Esophagus mucosa (tissue), 1 donor: ENCODE measurements around the gene MSRB1. TPM values are rescaled to one million over a fixed set of nuclear protein-coding genes. Genes with fewer than 3 reads are reported as not detected.
"Not testable (repeated sequence)": the region's sequence is repeated elsewhere in the genome, so short reads cannot be mapped to it uniquely, and the experiment has no call there.

Experiments used
- ATAC-seq: fragments of 200-7000 bp; cut with Tn5 transposase; one replicate; pipeline ENCODE4 v1.9.1; 2020
- total RNA-seq: library from RNA; stranded (reverse); gene quantifications from one replicate; pipeline ENCODE4 v1.2.4, GENCODE V29; 2023
- donor health status: DM: yes; HTN: yes; CAD: no.

The MSRB1 gene
- total RNA-seq, 1 donor from 2014 or later = 44.0 TPM

DNA sequence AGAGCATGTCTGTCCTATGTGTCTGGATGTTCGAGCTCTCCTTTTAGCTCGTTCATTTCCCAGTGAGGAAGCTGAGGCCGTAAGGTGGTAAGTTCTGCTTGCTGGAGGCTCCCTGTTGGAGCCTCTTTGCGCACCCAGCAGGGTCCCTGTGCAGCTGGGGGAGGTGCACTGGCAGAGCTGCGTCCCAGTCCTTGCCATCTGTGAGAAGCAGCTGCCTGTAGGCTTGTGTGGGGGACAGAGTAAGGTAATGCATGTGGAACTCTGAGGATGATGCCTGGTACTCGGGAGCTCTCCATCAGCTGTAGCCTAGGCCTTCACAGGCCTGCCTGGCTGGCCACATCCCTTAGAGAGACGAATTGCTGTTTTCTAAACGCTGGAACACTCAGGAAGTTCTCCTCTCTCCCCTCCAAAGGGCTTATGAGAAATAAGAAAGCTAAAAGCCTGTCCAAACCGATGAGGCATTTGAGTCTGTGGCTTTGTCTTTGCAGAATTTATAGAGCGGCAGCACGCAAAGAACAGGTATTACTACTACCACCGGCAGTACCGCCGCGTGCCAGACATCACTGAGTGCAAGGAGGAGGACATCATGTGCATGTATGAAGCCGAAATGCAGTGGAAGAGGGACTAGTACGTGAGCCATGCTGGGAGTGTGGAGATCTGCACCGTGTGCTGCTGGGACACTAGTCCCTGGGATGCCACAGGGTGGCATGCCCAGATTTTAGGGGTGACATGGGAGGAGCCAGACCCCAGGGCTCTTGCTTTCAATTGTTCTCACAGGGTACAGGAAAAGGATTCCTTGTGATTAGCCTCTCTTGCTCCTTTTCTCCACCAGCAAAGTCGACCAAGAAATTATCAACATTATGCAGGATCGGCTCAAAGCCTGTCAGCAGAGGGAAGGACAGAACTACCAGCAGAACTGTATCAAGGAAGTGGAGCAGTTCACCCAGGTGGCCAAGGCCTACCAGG is 17.9 kb upstream of the MSRB1 start:
- ATAC-seq = peak; percentile 6

DNA sequence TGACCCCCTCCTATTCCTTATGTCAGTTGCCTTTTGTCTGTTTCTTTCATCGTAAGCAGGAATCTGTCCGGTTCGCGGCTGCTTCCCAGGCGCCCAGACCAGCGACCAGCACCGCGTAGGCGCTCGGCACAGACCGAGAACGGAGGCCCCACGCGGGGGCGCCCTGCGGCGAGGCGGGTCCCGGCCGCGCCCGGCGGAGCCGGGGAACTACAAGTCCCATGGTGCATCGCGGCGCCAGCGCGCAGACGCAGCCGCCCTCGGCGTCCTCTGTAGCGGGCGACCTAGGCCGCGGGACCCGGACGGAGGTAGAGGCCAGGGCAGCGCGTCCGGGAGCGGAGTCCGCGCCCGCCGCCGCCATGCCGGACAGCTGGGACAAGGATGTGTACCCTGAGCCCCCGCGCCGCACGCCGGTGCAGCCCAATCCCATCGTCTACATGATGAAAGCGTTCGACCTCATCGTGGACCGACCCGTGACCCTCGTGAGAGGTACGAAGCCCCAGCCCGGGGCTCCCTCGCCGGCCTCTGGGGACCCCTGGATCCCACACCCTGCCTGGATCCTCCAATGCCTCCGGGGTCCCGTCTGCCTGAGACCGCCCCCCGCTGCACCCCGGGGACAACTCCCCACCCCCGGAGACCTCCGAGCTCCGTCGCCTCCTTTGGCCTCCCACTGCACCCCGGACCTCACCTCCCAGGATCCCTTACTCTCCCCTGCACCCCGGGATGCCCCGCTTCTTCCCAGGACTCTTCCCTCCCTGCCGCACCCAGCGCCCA is 16.5 kb upstream of the MSRB1 start, which contains the start of gene NDUFB10:
Gene NDUFB10 (plus strand): TSS at position 270 of the 771 bp plus-strand sequence. CDS start 87 bp downstream, at position 357.
- ATAC-seq = peak; percentile 83

DNA sequence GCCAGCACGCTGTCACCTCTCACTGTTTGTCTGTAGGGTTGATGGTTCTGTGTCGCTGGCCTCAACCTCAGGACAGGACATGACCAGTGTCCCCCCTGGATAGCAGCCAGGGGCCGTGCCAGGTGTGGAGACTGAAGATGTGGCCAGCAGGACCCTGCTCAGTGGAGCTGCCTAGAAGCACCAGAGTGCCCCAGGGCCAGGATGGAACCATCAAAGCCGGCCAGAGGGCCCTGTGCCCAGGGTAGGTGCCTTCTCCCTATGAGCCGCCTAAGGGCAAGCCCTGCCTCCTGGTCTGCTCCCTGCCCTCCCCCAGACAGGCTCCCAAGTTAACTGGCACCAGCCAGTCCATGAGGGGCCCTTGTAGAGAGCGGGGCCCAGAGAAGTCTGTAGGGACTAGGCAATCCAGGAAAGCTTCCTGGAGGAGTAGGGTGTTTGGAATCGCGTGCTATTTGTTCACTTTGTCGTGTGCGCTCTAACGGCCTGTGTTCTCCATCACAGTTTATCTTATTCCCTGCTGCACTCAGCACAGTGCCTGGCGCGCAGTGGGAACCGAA is 15.8 kb upstream of the MSRB1 start:
- peak; percentile 14 for ATAC-seq

DNA sequence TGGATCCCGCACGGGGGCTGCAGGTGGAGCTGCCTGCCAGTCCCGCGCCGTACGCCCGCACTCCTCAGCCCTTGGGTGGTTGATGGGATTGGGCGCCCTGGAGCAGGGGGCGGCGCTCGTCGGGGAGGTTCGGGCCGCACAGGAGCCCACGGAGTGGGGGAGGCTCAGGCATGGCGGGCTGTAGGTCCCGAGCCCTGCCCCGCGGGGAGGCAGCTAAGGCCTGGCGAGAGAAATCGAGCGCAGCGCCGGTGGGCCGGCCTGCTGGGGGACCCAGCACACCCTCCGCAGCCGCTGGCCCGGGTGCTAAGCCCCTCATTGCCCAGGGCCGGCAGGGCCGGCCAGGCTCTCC is 15.1 kb upstream of the MSRB1 start:
- not testable (repeated sequence) for ATAC-seq

DNA sequence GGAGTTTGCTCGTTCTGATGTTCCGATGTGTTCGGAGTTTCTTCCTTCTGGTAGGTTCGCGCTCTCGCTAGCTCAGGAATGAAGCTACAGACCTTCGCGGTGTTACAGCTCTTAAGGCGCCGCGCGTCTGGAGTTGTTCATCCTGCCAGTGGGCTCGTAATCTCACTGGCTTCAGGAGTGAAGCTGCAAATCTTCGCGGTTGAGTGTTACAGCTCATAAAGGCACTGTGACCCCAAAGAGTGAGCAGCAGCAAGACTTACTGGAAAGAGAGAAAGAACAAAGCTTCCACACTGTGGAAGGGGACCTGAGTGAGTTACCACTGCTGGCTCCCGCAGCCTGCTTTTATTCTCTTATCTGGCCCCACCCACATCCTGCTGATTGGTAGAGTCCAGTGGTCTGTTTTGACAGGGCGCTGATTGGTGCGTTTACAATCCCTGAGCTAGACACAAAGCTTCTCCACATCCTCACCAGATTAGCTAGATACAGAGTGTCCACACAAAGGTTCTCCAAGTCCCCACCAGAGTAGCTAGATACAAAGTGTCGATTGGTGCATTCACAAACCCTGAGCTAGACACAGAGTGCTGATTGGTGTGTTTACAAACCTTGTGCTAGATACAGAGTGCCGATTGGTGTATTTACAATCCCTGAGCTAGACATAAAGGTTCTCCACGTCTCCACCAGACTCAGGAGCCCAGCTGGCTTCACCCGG is 14.6 kb upstream of the MSRB1 start:
- not testable (repeated sequence) for ATAC-seq

DNA sequence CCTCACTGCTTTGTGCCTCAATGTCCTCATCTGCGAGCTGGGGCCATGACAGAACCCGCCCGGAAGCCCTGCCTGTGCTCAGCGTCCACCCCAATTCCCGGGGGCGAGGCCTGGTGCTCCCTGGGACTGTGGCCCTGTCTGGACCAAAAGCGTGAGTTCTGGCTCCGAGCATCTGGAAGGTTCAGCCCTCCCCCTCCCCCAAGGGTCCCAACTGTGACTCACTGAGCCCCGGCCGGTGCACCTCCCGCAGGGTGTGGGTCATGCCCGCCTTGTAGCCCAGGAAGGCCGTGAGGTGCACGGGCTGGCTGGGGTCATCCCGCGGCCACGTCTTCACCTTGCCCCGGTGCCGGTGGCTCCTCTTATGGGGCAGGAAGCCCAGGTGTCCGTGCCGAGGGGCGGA is 10.7 kb upstream of the MSRB1 start:
- no peak for ATAC-seq

DNA sequence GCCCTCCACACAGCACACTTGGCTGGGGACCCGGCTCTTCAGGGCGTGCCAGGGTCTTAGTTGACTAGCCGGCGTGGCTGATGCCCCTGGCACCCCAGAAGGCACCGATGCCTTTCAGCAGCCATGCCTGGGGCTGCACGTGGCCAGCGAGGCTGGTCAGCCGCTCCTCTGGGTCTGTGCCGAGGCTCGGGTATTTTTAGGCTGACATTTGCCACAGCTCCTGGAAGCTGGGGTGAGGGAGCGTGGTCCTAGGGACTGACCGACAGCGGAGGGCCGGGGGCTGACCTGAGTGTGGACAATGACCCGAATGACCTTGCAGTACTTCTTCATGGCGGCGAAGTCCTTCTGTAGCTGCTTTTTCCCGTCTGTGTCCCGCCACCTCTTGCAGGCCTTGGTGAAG is 7.6 kb upstream of the MSRB1 start:
- ATAC-seq = no peak

DNA sequence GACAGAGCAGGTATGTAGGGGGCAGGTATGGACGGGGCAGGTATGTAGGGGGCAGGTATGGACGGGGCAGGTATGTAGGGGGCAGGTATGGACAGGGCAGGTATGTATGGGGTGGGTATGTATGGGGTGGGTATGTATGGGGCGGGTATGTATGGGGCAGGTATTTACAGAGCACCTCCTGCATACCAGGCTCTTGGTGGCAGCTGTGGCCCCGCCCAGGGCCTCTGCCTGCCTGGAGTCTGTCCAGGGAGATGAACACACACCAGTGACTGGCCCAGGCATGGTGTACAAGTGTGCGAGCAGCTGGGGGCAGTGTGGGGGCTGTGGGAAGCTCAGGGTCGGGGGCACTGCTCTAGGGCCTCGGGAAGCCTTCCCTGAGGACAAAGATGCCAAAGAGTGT is 7.0 kb upstream of the MSRB1 start:
- ATAC-seq = peak; percentile 69

DNA sequence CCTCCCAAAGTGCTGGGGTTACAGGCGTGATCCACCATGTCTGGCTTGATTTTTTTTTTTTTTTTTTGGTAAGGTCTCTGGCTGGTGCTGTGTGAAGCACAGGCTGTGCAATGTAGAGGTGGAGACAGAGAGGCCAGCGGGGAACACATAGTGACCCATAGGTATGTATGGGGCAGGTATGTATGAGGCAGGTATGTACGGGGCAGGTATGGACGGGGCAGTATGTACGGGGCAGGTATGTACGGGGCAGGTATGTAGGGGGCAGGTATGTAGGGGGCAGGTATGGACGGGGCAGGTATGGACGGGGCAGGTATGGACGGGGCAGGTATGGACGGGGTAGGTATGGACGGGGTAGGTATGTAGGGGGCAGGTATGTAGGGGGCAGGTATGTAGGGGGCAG is 6.5 kb upstream of the MSRB1 start:
- no peak for ATAC-seq

DNA sequence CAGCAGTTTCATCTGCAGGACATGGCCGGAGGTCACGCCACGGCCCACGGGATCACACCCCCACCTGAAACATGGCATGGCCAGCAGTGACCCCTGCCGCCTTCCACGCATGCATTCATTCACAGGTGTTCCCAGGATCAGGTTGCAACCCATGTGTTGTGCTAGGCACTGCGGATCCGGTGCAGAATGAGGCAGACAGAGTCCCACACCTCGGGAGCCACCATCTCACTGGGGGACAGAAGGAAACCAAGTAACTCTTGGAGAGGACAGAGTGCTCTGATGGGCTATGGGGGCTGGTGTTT is 4.3 kb upstream of the MSRB1 start:
- no peak for ATAC-seq

DNA sequence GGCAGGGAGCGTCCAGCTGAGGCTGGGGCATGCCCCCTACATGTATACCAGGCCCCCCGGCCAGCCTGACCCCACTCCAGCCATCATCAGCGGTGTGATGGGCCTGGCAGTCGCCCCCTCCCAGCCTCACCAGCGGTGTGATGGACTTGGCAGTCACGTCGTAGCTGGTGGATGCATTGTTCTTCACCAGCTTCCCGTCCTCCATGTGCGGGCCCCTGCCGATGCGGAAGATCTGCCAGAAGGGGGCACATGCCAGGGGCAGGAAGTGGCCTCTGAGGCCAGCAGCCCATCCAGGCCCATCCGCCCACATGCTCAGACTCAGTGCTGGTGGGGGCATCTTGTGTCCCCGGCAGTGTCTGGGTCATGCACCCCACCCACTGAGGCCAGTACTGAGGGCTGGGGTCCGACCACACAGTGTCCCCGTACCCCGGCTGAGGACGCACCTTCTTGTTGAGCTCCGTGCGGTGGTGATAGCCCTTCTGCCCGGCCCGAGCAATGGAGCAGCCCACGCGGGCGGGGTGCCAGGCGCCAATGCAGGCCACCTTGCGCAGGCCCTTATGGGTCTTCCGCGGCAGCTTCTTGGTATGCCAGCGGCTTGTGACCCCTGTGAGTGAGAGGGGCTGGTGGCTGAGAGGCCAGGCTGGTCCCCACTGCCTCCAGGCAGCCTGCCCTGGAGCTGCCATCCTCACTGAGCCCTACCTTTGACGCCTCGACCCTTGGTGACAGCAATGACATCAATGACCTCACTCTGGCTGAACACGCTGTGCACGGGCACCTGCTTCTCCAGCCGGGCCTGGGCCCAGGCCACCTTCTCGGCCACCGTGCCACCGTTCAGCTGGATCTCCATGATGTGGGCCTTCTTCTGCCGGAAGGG is 3.7 kb upstream of the MSRB1 start:
- no peak for ATAC-seq

DNA sequence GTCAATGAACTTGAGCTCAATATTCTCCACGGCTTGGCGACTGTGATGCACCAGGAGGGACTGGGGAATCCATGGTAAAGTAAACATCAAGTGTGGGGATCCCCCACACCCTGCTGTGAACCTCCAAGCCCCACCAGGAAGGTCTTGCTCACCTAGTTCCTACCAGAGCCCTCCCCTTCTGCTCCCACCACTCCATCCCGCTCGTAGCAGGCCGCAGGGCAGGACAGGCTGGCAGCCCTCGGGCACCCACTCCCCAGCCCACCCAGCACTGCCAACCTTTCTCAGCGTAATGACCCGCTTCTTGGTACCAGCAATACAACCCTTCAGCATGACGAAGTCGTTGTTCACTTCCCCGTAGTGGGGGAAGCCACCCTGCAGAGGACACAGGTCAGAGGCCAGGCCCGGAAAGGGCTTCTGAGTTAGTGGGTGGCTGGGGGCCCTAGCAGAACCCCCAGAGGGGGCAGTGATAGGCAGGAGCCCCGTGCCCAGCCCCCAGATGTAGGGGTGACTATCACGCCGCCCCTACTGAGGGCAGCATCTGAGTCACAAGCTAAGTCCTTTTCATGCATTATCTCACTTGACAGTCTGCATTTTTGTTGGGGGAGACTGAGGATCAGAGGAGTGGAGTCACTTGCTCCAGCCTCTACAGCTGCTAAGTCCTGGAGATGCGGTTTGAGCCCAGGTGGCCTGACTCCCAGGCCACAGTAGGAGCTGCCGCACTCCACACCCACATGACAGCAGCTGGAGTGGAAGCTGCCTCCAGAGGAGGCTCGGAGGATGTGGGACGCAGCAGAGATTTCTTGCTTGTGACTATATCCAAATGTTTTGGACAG is 2.8 kb upstream of the MSRB1 start:
- ATAC-seq = no peak

DNA sequence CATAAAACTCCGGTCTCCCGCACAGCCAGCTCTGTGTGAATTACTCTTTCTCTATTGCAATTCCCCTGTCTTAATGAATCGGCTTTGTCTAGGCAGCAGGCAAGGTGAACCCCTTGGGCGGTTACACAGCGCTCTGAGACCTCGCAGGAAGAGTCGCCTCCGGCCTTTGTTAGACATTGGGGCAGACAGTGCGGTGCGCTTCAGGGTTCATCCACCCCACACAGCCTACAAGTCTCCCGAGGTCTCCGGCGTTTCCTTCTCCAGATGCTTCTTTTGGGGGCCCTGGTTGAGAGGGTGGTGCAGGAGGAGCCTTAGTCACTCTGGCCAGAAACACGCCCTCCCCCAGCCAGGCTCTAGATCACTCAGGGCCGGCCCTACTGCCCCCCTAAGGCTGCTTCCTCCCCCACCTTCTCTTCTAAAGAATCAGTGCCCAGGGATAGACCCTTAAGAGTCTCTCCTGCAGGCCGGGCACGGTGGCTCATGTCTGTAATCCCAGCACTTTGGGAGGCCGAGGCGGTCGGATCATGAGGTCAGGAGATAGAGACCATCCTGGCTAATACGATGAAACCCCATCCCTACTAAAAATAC is 1.7 kb upstream of the MSRB1 start:
- ATAC-seq = no peak

DNA sequence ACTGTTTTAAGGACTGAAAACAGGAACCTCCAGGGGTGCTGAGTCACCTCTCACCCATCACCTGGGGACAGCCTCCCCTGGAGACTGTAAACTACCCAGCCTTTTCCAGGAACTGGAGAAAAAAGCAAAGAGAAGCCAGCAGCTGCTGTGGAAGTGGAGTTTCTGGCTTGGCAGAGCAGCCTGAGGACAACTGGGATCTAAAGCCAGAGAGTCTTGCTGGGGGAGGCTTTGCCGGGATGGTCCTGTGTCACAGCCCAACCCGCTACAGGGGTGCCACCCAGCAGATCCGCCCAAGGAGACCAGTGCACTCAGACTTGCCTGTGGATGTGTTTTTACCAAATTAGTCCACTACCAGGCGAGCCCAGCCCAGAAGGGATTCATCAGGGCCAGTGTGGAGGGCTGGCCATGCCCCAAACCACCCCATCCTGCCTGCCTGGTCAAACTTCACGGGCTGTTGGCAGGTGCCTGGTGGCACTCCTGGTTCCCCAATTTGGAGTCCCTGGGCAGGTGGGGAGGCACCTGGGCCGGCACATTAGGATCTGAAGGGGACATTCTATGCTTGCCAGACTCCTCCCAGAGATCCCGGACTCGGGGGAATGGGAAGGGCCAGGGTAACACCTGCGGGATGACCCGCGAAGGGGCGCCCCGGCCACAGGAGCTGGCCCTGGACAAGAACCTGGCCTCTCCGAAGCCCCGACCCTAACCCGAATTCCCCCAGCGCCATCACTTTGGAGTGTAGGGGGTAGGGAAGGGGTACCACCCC is 771 bp downstream of the MSRB1 start:
- ATAC-seq = peak; percentile 47

DNA sequence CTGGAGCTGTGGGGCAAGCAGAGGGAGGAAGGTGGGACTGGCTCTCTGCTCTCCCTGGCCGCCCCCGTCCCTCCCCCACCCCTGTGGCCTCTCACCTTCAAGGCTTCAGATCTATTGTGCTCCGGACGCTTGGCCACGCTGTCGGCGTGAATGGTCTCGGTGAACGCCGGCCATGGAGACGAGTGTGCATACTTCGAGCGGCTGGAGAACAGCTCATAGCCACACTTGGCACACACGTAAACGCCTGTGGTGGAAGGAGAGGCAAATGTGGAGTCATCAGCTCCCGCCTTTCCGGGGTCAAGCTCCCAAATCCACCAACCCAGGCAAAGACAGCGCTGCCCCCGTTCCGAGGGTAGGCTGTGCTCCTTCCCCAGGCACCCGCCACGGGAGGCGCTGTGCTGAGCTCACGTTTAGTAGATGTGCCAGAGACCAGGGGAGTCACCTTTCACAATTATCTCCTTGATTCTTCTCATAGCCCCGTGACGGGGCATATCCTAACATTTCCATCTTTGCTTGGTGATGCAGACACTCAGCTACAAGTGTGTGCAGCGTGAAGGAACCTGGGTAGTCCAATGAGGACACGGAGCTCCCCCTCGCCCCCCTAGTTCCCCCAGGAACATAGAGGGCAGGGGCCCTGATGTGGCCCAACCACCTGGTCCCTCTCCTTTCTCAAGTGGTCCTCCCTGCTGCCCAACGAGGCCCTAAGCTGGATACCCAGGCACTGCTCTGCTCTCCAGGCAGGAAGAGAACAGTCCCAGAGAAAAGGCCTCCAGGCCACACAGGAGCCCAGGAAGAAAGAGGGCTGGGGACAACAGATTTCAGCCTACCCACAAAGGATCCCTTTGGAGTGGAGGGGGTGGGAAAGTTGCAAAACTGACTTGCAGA is 1.6 kb downstream of the MSRB1 start:
- no peak for ATAC-seq

DNA sequence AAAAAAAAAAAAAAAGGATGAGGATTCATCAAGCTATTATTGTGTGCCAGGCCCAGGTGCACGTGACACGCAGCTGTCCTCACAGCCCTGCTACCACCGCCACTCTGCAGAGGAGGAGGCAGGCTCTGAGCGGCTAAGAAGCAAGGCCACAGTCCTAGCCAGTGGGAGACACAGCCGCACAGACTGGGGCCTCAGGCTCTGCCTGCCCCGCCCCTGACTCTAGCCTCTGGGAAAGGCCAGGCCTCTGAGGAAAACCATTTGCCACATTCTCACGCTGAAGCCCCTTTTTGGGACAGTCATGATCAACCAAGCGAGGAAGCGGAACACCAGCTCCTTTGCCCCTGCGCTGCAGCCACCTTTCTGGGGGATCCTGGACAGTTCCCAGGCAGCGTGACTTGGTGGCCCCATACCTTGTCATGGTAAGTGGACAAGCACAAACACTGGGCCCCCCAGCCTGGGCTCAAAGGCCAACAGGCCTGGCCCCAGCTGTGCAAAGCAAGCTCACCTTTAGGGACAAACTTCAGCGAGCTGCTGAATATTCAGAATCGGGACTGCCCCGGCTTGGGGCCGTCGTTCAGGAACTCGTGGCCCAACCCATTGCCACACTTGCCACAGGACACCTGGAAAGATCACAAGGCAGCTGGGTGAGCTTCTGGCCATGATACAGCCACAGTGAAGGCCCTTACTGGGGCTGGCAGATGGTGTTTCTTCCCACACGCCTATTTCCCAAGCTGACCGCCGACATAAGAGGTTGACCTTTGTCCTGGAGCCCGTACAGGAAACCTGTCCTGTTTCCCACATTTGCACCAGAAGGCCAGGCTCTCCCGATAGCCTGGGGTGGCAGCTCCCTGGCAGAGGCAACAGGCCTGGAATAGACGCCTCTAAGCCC is 2.5 kb downstream of the MSRB1 start:
- ATAC-seq = no peak

DNA sequence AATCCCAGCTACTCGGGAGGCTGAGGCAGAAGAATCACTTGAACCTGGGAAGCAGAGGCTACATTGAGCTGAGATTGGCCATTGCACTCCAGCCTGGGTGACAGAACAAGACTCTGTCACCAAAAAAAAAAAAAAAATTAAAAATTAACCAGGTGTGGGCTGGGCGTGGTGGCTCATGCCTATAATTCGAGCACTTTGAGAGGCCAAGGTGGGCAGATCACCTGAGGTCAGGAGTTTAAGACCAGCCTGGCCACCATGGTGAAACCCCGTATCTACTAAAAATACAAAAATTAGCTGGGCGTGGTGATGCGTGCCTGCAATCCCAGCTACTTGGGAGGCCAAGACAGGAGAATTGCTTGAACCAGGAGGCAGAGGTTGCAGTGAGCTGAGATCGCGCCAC is 3.2 kb downstream of the MSRB1 start:
- ATAC-seq = not testable (repeated sequence)

DNA sequence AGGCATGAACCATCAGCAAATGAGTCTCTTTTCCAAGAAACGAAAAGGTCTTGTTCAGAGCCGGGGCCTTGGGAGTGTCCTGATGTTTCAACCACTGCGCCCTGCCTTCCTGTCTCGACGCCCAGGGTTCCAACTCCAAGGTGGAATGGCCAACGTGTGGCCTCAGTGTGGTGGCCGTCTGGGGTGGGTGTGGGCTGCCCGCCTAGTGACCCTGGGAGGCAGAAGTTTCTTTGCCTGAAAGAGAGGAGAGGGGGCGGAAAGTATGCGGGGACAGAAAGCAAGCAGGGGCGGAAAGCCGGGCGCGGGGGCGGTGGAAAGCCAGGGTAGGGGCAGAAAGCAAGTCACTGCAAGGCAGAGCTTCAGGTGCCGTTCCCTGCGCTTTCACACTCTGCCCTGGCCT is 4.1 kb downstream of the MSRB1 start:
- ATAC-seq = no peak
